HG03571 (cell line): ENCODE measurements around the gene GPATCH4.
"Not testable (repeated sequence)": the region's sequence is repeated elsewhere in the genome, so short reads cannot be mapped to it uniquely, and the experiment has no call there.

ENCODE experiments used
- ATAC-seq: cut with Tn5 transposase; IDR thresholded peaks from one replicate; pipeline ENCODE4 v1.9.1; 2021; ENCODE audit not compliant: unreplicated experiment

Gene GPATCH4

DNA sequence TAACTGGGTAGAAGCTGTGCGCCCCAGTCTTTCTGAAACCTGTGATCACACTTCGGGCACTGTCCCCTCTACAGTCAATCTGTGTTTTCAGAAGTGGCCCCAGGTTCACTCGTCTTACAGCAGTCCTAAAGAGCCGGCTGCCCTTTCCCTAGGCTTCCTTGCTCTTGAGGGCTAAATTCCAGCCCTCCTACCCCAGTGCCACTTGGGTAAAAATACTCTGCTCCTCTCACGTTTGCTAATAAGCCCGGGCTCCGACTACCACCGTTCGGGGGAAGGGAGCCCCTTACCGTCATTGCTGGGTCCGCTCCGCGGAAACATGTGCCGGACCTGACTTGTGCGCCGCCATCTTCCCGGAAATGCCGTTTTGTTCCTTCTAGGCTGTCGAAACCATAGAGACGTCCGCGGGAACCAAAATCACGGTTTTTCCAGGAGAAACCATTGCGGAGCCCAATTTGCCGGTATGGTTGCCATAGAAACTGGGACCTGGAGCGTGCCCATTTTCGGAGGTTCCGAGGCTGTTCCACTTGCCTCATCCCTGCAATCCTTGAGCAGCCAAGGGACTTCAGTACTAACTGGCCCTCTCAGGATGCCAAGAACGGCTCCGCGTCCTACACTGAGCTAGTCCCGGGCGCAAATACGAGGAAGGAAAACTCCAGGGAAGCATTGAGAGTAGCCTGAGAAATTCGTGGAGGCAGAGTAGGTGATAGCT is at the start of gene GPATCH4:
TSS of gene GPATCH4 (minus strand) at position 358 of the 709 bp plus-strand sequence.
- ATAC-seq = peak; percentile 43

DNA sequence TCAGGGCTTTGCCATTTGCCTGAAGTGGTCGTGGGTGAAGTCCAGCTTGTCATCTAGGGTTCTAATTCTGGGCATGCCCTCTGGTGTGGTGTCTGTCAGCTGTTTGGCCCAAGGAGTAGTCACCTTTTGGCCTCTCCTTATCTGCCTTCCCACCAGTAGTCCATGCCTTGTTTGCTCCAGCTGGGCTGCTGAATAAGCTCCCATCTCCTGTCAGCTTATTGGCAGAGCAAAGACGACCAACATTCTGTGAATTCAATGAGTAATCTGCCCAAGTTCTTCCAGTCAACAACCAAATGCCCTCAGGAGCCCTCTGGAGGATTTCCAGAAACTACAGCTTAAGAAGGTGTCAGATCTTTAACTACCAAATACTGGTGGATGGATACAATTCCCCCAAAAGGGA is 47.7 kb upstream of the GPATCH4 start:
- ATAC-seq = no peak

DNA sequence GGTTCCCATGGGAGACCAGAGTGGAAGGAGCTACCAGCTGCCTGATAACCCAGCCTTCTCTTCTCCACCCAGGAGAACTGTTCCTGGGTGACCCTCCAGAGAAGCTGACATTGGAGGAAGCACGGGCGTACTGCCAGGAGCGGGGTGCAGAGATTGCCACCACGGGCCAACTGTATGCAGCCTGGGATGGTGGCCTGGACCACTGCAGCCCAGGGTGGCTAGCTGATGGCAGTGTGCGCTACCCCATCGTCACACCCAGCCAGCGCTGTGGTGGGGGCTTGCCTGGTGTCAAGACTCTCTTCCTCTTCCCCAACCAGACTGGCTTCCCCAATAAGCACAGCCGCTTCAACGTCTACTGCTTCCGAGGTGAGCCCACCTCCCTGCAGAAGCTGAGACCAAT is 47.2 kb upstream of the GPATCH4 start:
- no peak for ATAC-seq

DNA sequence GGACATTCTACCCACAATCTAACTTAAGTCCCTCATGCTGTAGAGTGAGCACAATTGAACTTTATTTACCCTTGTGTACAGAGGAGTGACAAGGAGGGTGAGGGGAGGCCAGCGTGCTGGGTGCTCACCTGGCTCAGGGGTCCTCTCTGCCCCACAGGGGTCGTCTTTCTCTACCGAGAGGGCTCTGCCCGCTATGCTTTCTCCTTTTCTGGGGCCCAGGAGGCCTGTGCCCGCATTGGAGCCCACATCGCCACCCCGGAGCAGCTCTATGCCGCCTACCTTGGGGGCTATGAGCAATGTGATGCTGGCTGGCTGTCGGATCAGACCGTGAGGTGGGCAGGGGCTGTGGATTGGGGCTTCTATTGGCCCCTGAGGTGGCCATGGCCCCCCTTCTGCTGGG is 46.1 kb upstream of the GPATCH4 start:
- no peak for ATAC-seq

DNA sequence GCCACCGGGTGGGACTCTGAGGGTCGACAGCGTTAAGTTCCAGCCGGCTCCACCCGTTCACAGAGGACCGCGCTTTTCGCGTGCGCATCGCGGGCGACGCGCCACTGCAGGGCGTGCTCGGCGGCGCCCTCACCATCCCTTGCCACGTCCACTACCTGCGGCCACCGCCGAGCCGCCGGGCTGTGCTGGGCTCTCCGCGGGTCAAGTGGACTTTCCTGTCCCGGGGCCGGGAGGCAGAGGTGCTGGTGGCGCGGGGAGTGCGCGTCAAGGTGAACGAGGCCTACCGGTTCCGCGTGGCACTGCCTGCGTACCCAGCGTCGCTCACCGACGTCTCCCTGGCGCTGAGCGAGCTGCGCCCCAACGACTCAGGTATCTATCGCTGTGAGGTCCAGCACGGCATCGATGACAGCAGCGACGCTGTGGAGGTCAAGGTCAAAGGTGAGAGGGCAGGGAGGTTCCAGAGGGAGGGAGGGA is 45.5 kb upstream of the GPATCH4 start:
- ATAC-seq = no peak

DNA sequence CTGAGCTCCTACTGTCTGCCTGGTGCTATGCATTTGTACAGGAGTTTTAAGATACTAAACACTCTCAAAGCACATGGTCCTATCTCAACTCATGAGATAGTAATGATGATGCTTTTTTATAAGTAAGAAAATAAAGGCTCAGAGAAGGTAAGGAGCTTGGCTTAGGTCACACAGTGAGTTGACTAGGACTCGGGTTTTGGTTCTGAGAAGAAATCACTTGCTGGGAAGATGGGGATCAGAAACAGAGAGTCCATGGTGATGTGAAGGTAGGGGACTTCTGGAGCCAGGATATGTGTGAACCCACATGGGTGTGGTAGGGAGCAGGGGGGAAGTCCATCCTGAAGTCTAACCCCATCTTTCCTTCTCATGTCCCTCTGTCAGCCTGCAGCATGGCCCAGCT is 44.4 kb upstream of the GPATCH4 start:
- no peak for ATAC-seq

DNA sequence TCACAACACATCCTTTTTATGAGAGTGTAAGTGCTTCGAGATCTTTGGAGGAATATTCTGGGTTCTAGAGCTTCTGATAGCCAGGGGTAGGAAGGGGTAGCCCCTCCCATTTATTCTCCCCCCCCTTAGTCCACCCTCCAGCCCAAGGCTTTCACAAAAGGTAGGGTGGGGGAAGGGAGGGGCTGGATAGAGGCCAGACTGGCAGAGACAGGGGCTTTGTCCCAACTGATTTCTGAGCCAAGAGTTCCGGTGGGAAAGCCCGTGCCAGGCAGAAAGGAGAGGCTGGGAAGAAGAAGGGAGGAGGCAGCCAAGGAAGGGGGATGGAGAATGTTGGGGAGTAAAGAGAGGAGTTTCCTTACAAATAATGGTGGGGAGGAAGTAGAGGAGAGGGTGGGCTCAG is 43.8 kb upstream of the GPATCH4 start:
- ATAC-seq = no peak

DNA sequence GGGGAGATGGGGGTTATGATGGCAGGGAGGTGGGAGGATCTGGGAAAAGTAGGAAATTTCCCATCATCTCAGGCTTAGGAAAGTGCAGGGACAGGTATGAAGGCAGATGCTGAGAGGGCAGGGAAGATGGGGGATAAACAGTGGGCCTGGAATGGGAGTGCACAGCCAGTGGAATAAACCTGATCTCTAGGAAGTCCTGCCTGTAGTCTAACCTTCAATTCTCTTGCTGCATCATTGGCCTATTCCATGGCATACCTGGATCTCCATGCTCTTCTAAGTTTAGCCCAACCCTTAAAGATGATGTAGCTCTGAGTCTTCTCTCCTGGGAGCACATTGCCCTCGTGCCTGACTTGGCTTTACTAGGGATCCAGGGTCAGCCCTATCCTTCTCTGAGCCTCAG is 43.4 kb upstream of the GPATCH4 start:
- no peak for ATAC-seq

DNA sequence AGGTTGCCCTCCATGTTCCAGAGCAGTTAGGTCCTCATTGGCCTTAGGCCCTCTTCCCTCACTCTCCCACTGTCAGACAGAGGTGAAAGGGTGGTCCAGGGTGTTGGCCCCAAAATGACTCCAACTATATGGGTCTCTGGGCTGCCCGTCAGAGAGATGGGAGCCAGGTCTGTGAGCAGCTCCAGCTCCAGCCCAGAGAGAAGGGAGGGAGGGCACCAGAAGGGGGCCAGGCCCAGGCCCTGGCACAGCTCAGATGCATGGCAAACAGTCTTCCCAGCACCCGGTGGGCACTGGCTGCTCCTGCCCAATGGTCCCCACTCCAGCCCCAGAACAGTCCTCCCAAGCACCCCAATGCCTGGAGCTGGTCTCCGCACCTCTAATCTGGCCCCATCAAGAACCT is 42.9 kb upstream of the GPATCH4 start:
- no peak for ATAC-seq

DNA sequence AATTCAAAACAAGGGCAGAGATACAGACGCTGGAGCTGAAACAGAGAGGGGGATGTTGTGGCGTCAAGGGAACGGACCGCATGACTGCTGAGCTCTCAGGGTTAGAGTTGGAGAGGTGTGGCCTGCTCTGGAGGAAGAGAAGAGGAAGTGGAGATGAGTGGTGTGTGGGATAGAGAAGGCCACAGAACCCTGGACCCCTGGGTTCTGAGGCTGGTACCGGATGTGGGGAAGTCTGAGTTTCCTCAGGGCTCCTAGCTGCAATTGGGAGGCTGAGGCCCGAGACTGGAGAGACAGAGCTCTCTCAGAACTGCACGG is 42.5 kb upstream of the GPATCH4 start:
- no peak for ATAC-seq

DNA sequence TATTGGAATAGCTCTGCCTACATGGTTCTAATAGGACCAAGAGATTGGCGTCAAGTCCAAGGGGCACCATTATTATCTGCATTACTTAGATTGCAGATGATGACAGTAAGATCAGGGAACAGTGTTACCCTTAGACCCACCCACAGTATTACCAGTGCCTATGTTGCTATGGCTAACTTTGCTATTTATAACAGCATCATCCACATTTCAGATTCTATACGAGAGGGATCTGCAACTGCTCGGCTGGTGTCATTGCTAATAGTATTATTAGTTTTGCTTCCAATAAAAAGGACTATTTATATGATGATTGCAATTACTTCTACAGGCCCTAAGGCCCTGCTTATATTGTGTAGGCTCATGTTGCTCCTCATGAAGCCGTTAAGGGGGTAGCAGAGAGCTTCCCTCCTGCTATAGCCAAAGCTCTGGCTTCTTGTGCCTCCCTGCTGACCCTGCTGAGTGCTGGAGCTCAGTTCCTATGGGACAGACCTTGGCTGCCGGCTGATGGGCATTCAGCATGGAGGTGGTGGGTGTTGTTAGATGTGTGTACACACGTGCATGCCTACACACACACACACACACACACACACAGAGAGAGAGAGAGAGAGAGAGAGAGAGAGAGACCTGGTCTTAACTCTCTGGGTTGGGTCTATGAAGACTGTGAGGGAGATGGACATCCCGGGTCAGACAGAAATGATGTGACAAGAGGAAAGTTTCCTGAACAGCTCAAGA is 41.9 kb upstream of the GPATCH4 start:
- ATAC-seq = no peak

DNA sequence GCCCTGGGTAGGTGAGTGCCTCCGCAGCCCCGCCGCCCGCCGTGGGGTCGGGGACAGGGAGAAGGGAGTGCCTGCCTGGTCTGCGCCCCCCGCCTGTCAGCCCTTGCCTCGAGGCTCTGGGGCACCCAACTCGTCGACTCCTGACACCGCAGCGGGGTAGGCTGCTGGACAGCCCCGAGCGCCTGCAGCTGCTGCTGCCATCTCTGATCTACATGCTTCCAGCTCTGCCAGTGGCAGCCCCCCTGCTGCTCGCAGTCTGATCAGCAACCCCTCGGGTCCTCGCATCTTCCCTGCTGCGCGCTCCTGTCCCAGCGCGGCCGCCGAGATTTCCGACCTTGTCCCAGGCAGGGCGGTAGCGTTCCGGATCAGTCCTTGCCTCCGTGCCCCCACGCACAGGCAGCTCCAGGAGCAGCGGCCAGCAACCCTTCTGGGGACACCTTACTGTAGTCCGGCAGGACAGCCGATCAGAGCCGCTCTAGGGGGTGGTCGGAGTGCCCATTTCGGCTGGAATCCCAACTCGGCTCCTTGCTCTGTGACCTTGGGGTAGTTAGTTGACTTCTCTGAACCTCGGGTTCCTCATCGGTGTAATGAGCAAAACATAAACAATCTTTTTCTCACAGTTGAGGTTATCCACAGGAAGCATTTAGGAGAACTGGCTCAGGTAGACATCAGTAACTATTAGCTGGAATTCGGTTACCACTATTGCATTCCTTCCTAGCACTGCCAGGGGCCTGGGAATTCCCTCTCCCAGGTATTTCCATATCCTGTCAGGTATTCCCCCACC is 41.2 kb upstream of the GPATCH4 start:
- ATAC-seq = no peak

DNA sequence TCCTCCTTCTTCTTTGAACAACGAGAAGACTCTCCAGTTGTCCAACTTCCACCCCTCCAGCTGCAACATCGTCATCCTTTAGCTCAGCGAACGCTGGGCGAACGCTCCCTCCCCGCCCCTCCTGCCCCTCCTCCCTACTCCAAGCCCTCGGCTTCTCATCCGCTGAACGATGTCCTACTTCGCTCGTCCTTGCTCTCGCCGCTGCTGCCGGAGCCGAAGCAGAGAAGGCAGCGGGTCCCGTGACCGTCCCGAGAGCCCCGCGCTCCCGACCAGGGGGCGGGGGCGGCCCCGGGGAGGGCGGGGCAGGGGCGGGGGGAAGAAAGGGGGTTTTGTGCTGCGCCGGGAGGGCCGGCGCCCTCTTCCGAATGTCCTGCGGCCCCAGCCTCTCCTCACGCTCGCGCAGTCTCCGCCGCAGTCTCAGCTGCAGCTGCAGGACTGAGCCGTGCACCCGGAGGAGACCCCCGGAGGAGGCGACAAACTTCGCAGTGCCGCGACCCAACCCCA is 40.5 kb upstream of the GPATCH4 start, which contains the start of gene BCAN:
TSS of gene BCAN (plus strand) at position 357 of the 504 bp plus-strand sequence. CDS start 3,938 bp downstream, outside the sequence.
- no peak for ATAC-seq

DNA sequence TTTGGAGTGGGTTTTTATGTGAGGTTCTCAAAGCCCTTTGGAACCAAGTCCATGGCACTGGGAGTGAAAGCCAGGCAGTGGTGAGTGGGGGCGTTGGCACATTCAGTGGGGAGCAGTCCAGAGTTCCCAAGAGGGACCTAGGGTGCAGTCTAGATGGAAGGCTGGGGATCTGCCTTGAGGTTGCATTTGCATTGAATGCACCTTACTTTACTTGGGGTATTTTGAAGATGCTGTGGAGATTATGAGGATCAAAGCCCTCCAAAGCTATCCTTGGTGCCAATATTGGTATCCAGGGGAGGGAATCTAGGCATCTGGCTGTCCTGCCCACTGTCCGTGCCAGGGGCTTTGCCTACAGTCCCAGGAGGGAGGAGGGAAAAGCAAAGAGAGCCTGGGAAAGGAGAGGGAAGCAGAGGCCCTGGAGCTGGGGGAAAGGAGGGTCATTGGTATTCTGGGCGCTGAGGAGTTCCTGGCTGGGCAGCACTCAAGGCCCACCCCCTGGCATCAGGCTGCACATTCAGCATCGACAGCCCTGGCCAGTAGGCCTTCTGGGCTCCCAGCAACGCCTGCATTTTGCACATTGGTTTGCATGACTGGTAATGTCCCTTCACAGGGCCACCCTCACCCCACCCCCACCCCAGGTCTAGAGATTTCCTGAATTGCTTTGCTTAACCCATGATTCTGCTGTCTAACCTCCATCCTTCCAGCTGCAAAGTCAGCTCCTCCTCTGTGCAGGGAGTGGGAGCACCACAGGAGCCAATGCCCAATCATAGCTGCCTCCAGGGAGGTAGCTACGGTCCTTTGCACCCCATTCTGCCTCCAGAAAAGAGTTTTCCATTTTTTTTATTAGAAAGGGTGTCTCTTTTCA is 39.8 kb upstream of the GPATCH4 start:
- no peak for ATAC-seq

DNA sequence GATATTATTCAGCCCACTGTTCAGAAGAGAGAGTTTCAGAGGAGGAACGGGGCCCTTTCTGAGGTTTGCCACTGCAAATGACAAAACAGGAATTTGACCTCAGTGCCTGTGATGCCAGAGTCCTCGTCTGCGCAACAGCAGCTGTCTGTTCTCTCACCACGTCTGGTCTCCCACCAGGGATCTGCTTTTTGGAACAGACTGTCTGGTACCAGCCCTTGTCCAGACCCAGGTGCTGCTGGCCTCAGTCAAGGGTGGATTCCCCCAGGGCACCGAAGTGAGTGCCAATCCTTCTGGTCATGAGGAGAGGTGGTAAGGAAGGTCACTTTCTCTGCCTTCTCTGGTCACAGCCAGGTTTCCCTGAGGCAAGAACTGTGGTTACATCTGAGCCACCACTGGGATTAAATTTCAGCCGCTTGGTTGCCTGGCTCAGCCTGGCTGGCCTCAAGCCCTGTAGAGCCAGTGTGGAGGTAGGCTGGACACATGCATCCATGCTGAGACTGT is 38.4 kb upstream of the GPATCH4 start:
- ATAC-seq = no peak

DNA sequence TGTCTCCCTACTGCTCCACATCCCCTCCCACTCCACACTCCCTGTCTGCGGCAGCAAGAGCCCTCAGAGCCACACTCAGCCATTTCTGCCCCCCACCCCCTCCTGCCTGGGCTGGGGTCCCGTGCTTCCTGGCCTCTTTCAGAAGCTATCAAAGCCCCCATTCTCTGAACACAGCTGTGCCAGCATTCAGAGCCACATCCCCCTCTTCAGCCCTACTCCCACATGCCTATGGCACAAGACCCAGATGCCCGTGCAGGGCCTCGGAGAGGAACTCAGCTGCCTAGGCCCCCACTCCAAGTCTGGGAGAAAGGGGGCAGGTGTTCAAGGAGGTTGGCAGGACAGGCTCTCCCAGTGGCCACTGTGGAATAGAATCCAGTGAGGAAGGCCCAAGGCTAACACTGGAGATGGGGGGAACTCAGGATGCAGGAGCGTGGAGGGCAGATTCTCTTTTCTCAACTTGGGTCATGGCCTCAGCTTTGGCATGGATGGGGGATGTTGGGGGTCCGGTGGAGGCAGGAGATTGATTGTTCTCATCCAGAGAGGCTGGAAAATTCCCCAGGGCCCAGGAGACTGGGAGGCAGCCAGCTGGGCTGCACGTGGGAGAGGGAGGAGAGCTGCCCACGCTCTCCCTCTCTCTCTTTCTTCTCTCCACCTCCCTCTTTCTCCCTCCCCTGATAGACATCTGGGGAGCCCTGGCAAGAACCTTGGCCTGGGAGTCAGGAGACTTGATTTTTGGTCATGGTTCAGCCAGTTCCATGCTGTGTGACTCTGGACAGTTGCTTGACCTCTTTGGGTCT is 37.1 kb upstream of the GPATCH4 start:
- ATAC-seq = no peak

DNA sequence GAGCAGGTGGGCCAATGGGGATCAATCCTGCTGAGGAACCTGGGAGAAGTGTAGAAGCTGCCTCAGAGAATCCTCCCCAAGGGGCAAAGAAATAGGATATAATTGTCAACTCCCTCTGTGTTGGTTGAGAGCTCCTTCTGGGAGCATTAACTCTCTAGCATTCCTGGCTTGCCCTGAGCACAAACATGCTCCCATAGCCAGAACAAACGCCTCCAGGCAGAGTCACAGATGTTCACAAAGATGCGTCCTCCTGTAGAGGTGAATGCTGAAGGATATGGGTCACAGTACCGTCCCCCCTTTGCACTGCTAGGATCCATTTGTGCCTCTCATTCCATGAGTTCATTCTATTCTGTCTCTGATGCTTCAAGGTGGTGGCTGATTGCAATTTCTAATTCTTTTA is 31.1 kb upstream of the GPATCH4 start:
- ATAC-seq = no peak

DNA sequence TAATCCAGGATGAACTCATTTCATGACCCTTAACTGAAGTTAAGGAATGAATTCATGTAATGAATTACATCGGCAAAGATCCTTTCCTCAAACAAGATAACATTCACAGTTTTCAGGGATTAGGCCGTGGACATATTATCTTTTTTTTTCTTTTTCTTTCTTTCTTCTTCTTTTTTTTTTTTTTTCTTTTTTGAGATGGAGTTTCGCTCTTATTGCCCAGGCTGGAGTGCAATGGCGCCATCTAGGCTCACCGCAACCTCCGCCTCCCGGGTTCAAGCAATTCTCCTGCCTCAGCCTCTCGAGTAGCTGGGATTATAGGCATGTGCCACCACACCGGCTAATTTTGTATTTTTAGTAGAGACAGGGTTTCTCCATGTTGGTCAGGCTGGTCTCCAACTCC is 29.9 kb upstream of the GPATCH4 start:
- ATAC-seq = not testable (repeated sequence)

DNA sequence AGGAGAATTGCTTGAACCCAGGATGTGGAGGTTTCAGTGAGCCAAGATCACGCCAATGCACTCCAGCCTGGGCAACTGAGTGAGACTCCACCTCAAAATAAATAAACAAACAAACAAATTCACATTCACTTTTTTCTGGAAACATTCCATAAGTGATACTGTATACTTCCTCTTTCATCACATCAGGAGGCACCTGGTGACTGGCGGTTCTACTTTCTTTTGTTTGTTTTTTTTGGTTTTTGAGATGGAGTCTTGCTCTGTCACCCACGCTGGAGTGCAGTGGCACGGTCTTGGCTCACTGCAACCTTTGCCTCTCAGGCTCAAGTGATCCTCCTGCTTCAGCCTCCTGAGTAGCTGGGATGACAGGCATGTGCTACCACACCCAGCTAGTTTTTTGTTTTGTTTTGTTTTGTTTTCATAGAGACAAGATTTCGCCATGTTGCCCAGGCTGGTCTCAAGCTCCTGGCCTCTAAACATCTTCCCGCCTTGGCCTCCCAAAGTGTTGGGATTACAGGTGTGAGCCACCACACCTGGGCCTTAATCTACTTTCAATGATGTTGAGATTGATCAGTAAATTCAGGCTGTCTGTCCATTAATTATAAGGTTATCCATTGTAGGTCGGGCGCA is 28.7 kb upstream of the GPATCH4 start:
- ATAC-seq = no peak
